ENCODE data around the gene KIF5B. TPM values are rescaled to one million over a fixed set of nuclear protein-coding genes. Genes with fewer than 3 reads are reported as not detected.
"Not testable (repeated sequence)": the region's sequence is repeated elsewhere in the genome, so short reads cannot be mapped to it uniquely, and the experiment has no call there.

KIF5B gene
- total and polyA plus RNA-seq, 7 donors, result 46.5 to 135 (median 97.4) TPM

DNA sequence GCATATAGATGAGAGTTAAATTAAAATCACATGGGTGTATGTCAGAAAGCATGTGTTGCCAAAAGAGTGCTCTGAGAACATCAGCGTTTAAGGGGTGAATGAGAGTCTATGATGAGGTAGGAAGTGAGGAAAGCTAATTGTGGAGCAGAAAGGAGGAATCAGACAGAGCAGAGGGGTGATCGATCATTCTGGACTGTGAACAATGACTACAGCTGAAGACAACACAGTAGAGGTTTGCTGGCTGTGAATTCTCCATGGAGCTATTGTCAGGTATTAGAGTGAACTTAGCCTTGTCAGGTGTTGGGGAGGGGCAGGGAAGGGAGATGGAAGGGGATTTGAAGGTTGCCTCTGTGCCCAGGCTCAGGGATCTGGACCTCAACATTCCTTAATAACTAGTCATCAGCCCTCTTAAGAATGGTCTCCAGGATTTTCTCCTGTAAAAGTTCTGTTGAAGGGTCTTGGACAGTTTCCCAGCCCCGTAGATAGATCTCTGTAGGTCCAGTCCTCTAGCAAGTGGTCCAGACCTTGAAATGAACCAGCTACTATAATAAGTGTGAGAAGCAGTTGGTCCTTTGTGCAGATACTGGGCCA is 57.1 kb downstream of the KIF5B start:
- no peaks in the 10 kb centered on the region for H3K9me3 ChIP-seq
- ATAC-seq (no peak), DNase-seq (no peak)
- H3K27me3 ChIP-seq (ENCODE audit: insufficient read depth in 3 of 3, low read length in 2 of 3), result no peaks in the 10 kb centered on the region
- TF ChIP-seq, protein P1, sequence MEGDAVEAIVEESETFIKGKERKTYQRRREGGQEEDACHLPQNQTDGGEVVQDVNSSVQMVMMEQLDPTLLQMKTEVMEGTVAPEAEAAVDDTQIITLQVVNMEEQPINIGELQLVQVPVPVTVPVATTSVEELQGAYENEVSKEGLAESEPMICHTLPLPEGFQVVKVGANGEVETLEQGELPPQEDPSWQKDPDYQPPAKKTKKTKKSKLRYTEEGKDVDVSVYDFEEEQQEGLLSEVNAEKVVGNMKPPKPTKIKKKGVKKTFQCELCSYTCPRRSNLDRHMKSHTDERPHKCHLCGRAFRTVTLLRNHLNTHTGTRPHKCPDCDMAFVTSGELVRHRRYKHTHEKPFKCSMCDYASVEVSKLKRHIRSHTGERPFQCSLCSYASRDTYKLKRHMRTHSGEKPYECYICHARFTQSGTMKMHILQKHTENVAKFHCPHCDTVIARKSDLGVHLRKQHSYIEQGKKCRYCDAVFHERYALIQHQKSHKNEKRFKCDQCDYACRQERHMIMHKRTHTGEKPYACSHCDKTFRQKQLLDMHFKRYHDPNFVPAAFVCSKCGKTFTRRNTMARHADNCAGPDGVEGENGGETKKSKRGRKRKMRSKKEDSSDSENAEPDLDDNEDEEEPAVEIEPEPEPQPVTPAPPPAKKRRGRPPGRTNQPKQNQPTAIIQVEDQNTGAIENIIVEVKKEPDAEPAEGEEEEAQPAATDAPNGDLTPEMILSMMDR (IDR thresholded peaks at IDR 0.05), result no peak
- H3K4me3 ChIP-seq, result no peak overlapping the region
- H3K27ac ChIP-seq, result no peak overlapping the region
- intact Hi-C loops (cut with DNase I), result no loop called here
- H3K4me1 ChIP-seq, result peaks cover 7% of the 10 kb centered on the region
- no peaks in the 10 kb centered on the region for H3K36me3 ChIP-seq (ENCODE audit: insufficient read depth in 1 of 2, low read depth in 1 of 2)
- WGBS, 3 donors, result 52 to 68% (median 67%) methylated on average over 3 of the region's 3 CpGs

DNA sequence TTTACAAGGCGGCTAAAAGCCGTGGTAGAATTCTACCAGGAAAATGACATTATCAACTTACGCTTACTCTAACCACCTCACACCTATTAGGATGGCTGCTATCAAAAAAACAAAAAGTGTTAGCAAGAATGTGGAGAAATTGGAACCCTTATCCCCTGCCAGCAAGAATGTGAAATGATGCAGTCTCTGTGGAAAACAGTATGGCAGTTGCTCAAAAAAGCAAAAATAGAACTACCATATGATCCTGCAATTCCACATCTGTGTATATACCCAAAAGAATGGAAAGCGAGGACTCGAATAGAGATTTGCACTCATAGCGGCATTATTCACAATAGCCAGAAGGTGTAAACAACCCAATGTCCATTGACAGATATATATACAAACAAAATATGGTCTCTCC is 61.3 kb downstream of the KIF5B start:
- Histone ChIP-seq H3K36me3 (ENCODE audit: insufficient read depth in 1 of 2, low read depth in 1 of 2) (no peaks in the 10 kb centered on the region), H3K27ac (no peak overlapping the region), H3K9me3 (no peaks in the 10 kb centered on the region), H3K27me3 (ENCODE audit: insufficient read depth in 3 of 3, low read length in 2 of 3) (no peaks in the 10 kb centered on the region), H3K4me3 (no peak overlapping the region), H3K4me1 (no peaks in the 10 kb centered on the region)
- intact Hi-C loops (cut with DNase I), result no loop called here
- TF ChIP-seq, protein P1 (IDR thresholded peaks at IDR 0.05), result no peak
- ATAC-seq, result no peak
- no peak for DNase-seq
- 75 to 78% (median 76%) methylated on average over 6 of the region's 6 CpGs for WGBS, 3 donors

DNA sequence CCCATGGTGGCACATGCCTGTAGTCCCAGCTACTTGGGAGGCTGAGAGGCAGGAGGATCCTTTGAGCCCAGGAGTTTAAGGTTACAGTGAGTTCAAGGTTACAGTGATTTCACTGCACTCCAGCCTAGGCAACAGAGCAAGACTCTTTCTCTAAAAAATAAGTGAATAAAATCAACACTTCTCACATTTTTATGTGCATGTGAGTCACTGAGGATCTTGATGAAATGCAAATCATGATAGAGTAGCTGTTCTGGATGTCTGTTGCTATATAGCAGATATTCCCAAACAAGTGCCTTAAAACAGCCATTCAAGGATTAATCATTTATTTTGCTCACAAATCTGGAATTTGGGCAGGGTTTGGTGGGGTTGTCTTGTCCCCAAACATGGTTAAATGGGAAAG is 65.3 kb downstream of the KIF5B start:
- DNase-seq (no peak), ATAC-seq (no peak)
- H3K27me3 ChIP-seq (ENCODE audit: insufficient read depth in 3 of 3, low read length in 2 of 3), result no peaks in the 10 kb centered on the region
- TF ChIP-seq, protein P1 (IDR thresholded peaks at IDR 0.05), result no peak
- no peak overlapping the region for H3K27ac ChIP-seq
- intact Hi-C loops (cut with DNase I), result no loop called here
- H3K4me3 ChIP-seq, result no peak overlapping the region
- no peaks in the 10 kb centered on the region for H3K4me1 ChIP-seq
- no peaks in the 10 kb centered on the region for H3K36me3 ChIP-seq (ENCODE audit: insufficient read depth in 1 of 2, low read depth in 1 of 2)
- peaks cover 5% of the 10 kb centered on the region for H3K9me3 ChIP-seq

DNA sequence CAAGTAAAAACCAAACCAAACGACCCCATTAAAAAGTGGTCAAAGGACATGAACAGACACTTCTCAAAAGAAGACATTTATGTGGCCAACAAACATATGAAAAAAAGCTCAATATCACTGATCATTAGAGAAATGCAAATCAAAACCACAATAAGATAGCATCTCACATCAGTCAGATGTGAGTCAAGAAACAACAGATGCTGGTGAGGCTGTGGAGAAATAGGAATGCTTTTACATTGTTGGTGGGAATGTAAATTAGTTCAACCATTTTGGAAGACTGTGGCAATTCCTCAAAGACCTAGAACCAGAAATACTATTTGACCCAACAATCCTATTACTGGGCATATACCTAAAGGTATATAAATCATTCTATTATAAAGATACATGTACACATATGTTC is 68.4 kb downstream of the KIF5B start:
- ATAC-seq; H3K27me3 ChIP-seq (ENCODE audit: insufficient read depth in 3 of 3, low read length in 2 of 3); H3K36me3 ChIP-seq (ENCODE audit: insufficient read depth in 1 of 2, low read depth in 1 of 2); H3K27ac ChIP-seq; DNase-seq; H3K4me1 ChIP-seq; intact Hi-C loops (cut with DNase I); H3K9me3 ChIP-seq; H3K4me3 ChIP-seq: not testable (repeated sequence)
- WGBS, 3 donors, result 76 to 86% (median 83%) methylated on average over 1 of the region's 1 CpG

DNA sequence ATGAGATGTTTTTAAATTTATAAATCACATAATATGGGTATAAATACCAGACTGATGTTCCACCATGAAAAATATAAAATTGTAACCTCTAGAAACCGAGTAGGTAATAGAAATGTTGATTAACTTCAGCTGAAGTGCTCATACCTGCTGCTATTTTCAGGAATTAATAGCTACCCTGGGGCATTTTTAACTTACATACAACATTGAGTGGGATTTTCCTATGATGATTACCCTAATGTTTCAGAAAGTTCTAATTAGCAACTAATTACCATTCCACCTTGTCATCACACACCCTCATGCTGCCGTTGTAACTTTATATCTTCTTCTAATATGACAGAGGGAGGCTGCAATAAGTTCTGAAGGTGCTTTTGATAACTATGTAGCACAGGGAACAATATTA is 74.1 kb downstream of the KIF5B start:
- H3K4me3 ChIP-seq, result no peak overlapping the region
- no peaks in the 10 kb centered on the region for H3K27me3 ChIP-seq (ENCODE audit: insufficient read depth in 3 of 3, low read length in 2 of 3)
- ATAC-seq (no peak), DNase-seq (no peak)
- 56 to 67% (median 60%) methylated on average over 2 of the region's 2 CpGs for WGBS, 3 donors
- intact Hi-C loops (cut with DNase I), result no loop called here
- no peaks in the 10 kb centered on the region for H3K4me1 ChIP-seq
- H3K36me3 ChIP-seq (ENCODE audit: insufficient read depth in 1 of 2, low read depth in 1 of 2), result no peaks in the 10 kb centered on the region
- H3K27ac ChIP-seq, result no peak overlapping the region
- peaks cover 4% of the 10 kb centered on the region for H3K9me3 ChIP-seq
- TF ChIP-seq, protein P1 (IDR thresholded peaks at IDR 0.05), result no peak
